CMK (cell line): ENCODE data around the gene PLD4.
A peak's percentile ranks its signal among the peaks of the same experiment; 100 is the strongest.
"Not testable (repeated sequence)": the region's sequence is repeated elsewhere in the genome, so short reads cannot be mapped to it uniquely, and the experiment has no call there.

Experiments
- DNase-seq: peaks from one replicate; pipeline ENCODE4 v3.0.0-alpha.2; 2010; ENCODE audit warnings: low read depth

PLD4 gene

DNA sequence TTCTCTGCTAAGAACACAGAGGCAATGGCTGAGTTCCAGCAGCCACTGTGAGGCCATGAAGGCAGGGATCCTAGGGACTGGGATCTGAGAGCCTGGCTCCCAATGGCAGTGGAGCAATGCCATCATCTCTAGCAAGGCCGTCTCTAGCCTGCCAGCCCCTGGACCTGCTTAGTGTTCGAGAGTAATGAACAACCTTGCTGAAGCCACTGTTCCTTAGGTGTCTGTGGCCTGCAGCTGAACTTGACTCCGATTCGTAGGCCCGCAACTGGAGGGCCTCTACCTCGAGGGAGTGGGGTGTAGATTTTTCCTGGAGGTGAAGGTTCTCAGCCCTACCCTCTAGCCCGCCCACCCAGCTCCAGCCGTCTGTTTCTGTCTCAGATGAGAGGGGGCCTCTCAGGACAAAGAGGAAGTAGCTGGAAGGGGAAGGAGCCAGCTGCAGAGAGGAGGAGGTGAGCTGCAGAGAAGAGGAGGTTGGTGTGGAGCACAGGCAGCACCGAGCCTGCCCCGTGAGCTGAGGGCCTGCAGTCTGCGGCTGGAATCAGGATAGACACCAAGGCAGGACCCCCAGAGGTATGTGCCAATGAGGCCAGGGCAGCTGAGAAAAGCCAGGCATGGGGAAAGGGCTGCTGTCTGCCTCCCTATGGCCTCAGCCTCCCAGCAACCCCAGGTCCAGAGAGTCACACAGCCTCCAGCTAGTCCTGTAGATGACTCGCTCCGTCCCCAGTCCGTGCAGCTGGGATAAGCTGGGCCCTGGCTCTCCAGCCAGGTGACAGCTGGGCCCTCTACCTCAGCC, at the start of gene PLD4:
PLD4 (plus strand) TSS at position 459 of the 793 bp plus-strand sequence. CDS start 2,262 bp downstream, outside the sequence.
- DNase-seq, result no peak

- DNase-seq, result no peak
Observed at GRCh38 chr14:104875412-104875751, 49.3 kb upstream of the PLD4 start.

GRCh38 chr14:104875811-104876210, 48.9 kb upstream of the PLD4 start:
- no peak for DNase-seq

DNA sequence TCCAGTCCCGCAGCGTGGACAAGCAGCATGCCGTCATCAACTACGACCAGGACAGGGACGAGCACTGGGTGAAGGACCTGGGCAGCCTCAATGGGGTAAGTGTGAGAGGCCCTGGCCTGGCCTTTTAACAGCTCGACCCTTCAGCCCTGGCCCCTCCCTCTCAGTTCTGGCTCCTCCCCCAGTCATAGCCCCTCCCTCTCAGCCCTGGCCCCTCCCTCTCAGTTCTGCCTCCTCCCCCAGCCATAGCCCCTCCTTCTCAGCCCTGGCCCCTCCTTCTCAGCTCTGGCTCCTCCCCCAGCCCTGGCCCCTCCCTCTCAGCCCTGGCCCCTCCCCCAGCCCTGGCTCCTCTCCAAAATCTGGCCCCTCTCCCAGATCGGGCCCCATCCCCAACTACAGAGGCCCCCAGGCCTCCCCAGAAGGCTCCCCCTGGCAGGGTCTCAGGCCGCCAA, 48.4 kb upstream of the PLD4 start:
- peak; percentile 31 for DNase-seq

DNA sequence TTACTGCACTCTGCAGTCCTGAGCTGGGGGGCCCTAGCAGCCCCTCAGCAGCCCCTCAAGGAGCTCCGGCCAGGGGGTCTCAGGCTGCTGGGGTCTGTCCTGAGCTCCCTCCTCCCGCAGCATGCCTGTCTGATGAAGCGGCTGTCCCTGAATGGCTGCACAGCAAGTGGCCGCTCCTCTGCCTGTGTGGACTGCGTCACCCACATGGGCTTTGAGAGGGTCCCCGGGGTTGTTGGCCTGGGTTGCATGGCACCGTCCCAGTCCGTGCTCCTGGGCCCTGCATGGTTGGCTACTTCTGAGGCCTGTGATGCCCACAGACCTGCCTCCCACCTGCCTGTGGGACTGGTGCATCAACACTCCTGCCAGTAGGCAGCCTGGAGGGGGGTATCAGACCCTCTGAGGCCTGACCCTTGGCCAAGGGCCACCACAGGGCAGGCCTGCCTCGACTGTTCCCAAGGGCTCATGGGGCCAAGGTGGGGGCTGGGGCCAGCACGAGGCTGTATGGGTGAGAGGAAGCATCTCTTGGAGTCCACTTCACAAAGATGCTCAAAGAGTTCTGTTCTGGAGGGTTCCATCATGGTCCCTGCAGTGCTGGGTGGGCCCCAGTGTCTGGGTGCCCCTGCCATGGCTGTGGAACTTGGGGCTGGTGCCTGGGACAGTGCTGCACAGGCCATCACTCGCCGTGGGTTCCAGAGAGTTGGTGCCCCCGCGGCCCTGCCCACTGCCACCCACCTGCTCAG, 47.4 kb upstream of the PLD4 start:
- no peak for DNase-seq

DNA sequence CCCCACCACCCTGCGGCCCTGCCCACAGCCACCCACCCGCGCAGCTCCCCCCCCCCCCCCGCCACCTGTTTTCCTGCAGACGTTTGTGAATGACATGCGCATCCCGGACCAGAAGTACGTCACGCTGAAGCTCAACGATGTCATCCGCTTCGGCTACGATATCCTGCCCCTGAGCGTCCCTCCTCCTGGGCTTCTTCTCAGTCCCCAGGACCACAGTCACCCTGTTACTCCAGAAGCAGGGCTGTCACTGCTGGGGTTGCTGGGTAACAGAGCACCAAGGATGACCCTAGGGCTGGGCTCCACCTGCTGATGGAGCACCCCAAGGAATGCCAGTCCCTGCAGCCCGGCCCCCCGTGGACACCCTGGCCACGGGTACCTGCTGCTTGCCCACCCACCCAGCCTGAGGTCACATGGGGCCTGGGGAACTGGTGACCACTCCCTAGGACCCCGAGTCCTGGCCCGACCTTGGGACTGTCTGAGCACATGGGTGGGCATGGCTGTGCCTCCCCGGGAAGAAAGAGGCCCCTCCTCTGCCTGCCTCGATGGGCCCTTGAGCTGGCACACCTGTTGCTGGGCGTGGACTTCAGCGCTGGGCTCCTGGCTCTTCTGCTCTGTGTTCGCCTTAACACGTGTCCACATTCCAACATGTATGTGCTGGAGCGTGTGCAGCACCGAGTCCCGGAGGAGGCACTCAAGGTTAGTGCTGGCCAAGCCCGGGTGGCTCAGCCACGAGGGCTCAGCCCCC, 46.7 kb upstream of the PLD4 start:
- DNase-seq, result no peak

GRCh38 chr14:104878582-104878981, 46.1 kb upstream of the PLD4 start:
- DNase-seq, result no peak

GRCh38 chr14:104879201-104879982, 45.3 kb upstream of the PLD4 start:
- no peak for DNase-seq

- no peak for DNase-seq
Observed at GRCh38 chr14:104879983-104880565, 44.6 kb upstream of the PLD4 start.

- no peak for DNase-seq
Observed at GRCh38 chr14:104880584-104881210, 44.0 kb upstream of the PLD4 start.

- no peak for DNase-seq
Observed at GRCh38 chr14:104881369-104881979, 43.2 kb upstream of the PLD4 start.

DNA sequence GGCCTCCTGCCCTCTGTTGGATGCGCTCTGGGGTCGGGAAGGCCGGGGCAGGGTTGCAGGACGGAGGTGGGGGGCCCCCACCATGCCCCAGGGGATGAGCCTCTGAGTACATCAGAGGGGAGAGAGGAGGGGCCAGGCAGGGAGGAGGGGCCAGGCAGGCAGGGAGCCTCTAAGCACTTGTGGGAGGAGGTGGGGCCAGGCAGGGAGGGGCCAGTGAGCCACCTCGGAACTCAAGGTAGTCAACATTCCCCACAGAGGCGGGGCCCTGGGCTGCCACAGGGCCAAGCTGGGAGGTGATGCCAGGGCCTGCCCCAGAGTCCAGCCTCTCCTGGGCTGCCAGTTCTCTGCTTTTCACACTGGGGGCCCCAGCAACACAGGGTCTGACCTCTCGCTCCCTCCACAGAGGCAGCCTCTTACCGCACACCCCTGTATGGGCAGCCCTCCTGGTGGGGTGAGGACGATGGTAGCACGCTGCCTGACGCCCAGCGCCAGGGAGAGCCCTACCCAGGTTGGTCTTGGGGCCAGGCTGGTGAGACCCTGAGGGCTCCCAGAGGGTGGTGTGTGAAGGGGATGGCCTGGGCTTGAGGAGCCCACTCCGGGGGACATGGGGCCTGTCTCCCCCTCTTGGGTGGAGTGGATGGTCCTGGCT, 42.2 kb upstream of the PLD4 start:
- DNase-seq, result no peak

GRCh38 chr14:104882991-104883660, 41.6 kb upstream of the PLD4 start:
- no peak for DNase-seq

- DNase-seq, result no peak
Observed at GRCh38 chr14:104883681-104884361, 40.9 kb upstream of the PLD4 start.

GRCh38 chr14:104884381-104884780, 40.3 kb upstream of the PLD4 start:
- not testable (repeated sequence) for DNase-seq

GRCh38 chr14:104885031-104885972, 39.4 kb upstream of the PLD4 start:
- DNase-seq, result no peak

- DNase-seq, result no peak
Observed at GRCh38 chr14:104885973-104886689, 38.5 kb upstream of the PLD4 start.
